ENCODE results near the gene GPI.

The GPI gene

GRCh38 chr19:34364830-34365462 lies at the start of gene GPI:
TSS of gene GPI (plus strand) at chr19:34365196. CDS start at chr19:34365267, 71 bp downstream.
- Histone ChIP-seq H3K4me1 (ENCODE audit: insufficient read depth, low read length) (no peaks in the 10 kb centered on the region; the same call in 1 of the 2 replicates), H3K4me3 (ENCODE audit: low read length) (peak within 1 kb of the TSS; percentile 97), H3K9me3 (ENCODE audit: insufficient read depth, low read depth, low read length) (no peaks in the 10 kb centered on the region), H3K27ac (ENCODE audit: low read length) (no peak within 1 kb of the TSS), H3K9ac (ENCODE audit: low read depth, low read length) (peak within 1 kb of the TSS; percentile 84), H3K36me3 (ENCODE audit: insufficient read depth, low read depth, low read length) (peaks cover 37% of the 10 kb centered on the region), H3K27me3 (ENCODE audit: insufficient read depth, low read length) (no peaks in the 10 kb centered on the region)

- no peaks in the 10 kb centered on the region for H3K9me3 ChIP-seq (ENCODE audit: insufficient read depth, low read depth, low read length)
- no peak overlapping the region for H3K9ac ChIP-seq (ENCODE audit: low read depth, low read length)
- H3K4me1 ChIP-seq (ENCODE audit: insufficient read depth, low read length), result peaks cover 12% of the 10 kb centered on the region
- no peaks in the 10 kb centered on the region for H3K27me3 ChIP-seq (ENCODE audit: insufficient read depth, low read length)
- no peak overlapping the region for H3K27ac ChIP-seq (ENCODE audit: low read length)
- no peaks in the 10 kb centered on the region for H3K36me3 ChIP-seq (ENCODE audit: insufficient read depth, low read depth, low read length)
- H3K4me3 ChIP-seq (ENCODE audit: low read length), result no peak overlapping the region
Observed at GRCh38 chr19:34316247-34316646, 48.7 kb upstream of the GPI start.

- H3K27me3 ChIP-seq (ENCODE audit: insufficient read depth, low read length), result no peaks in the 10 kb centered on the region
- H3K4me3 ChIP-seq (ENCODE audit: low read length), result no peak overlapping the region
- H3K4me1 ChIP-seq (ENCODE audit: insufficient read depth, low read length), result peaks cover 12% of the 10 kb centered on the region
- no peak overlapping the region for H3K27ac ChIP-seq (ENCODE audit: low read length)
- no peaks in the 10 kb centered on the region for H3K36me3 ChIP-seq (ENCODE audit: insufficient read depth, low read depth, low read length)
- no peak overlapping the region for H3K9ac ChIP-seq (ENCODE audit: low read depth, low read length)
- H3K9me3 ChIP-seq (ENCODE audit: insufficient read depth, low read depth, low read length), result no peaks in the 10 kb centered on the region
Observed at GRCh38 chr19:34316741-34317301, 48.2 kb upstream of the GPI start.

- Histone ChIP-seq H3K27ac (ENCODE audit: low read length) (no peak overlapping the region), H3K4me1 (ENCODE audit: insufficient read depth, low read length) (peaks cover 12% of the 10 kb centered on the region), H3K9me3 (ENCODE audit: insufficient read depth, low read depth, low read length) (no peaks in the 10 kb centered on the region), H3K27me3 (ENCODE audit: insufficient read depth, low read length) (no peaks in the 10 kb centered on the region), H3K4me3 (ENCODE audit: low read length) (no peak overlapping the region), H3K36me3 (ENCODE audit: insufficient read depth, low read depth, low read length) (no peaks in the 10 kb centered on the region), H3K9ac (ENCODE audit: low read depth, low read length) (0 out of 2 replicates have a peak overlapping the region, but pooled peaks have one; percentile 11)
Observed at GRCh38 chr19:34317311-34317927, 47.6 kb upstream of the GPI start.

- peaks cover 17% of the 10 kb centered on the region for H3K4me1 ChIP-seq (ENCODE audit: insufficient read depth, low read length)
- H3K27ac ChIP-seq (ENCODE audit: low read length), result no peak overlapping the region
- H3K9me3 ChIP-seq (ENCODE audit: insufficient read depth, low read depth, low read length), result no peaks in the 10 kb centered on the region
- H3K27me3 ChIP-seq (ENCODE audit: insufficient read depth, low read length), result no peaks in the 10 kb centered on the region
- no peak overlapping the region for H3K4me3 ChIP-seq (ENCODE audit: low read length)
- H3K9ac ChIP-seq (ENCODE audit: low read depth, low read length), result no peak overlapping the region
- H3K36me3 ChIP-seq (ENCODE audit: insufficient read depth, low read depth, low read length), result no peaks in the 10 kb centered on the region
Observed at GRCh38 chr19:34319230-34319585, 45.8 kb upstream of the GPI start.

- no peaks in the 10 kb centered on the region for H3K27me3 ChIP-seq (ENCODE audit: insufficient read depth, low read length)
- H3K27ac ChIP-seq (ENCODE audit: low read length), result no peak overlapping the region
- H3K9me3 ChIP-seq (ENCODE audit: insufficient read depth, low read depth, low read length), result no peaks in the 10 kb centered on the region
- H3K4me3 ChIP-seq (ENCODE audit: low read length), result no peak overlapping the region
- H3K4me1 ChIP-seq (ENCODE audit: insufficient read depth, low read length), result peaks cover 17% of the 10 kb centered on the region
- H3K9ac ChIP-seq (ENCODE audit: low read depth, low read length), result no peak overlapping the region
- H3K36me3 ChIP-seq (ENCODE audit: insufficient read depth, low read depth, low read length), result no peaks in the 10 kb centered on the region
Observed at GRCh38 chr19:34319785-34320184, 45.2 kb upstream of the GPI start.

- Histone ChIP-seq H3K9ac (ENCODE audit: low read depth, low read length) (no peak overlapping the region), H3K36me3 (ENCODE audit: insufficient read depth, low read depth, low read length) (peaks cover 5% of the 10 kb centered on the region; the same call in 1 of the 2 replicates), H3K27ac (ENCODE audit: low read length) (no peak overlapping the region), H3K27me3 (ENCODE audit: insufficient read depth, low read length) (no peaks in the 10 kb centered on the region), H3K4me3 (ENCODE audit: low read length) (no peak overlapping the region), H3K4me1 (ENCODE audit: insufficient read depth, low read length) (peaks cover 17% of the 10 kb centered on the region), H3K9me3 (ENCODE audit: insufficient read depth, low read depth, low read length) (no peaks in the 10 kb centered on the region)
Observed at GRCh38 chr19:34320277-34320676, 44.7 kb upstream of the GPI start.

GRCh38 chr19:34321735-34322134 lies 43.3 kb upstream of the GPI start:
- H3K9ac ChIP-seq (ENCODE audit: low read depth, low read length), result no peak overlapping the region
- no peak overlapping the region for H3K27ac ChIP-seq (ENCODE audit: low read length)
- no peaks in the 10 kb centered on the region for H3K9me3 ChIP-seq (ENCODE audit: insufficient read depth, low read depth, low read length)
- peaks cover 5% of the 10 kb centered on the region; the same call in 1 of the 2 replicates for H3K36me3 ChIP-seq (ENCODE audit: insufficient read depth, low read depth, low read length)
- H3K27me3 ChIP-seq (ENCODE audit: insufficient read depth, low read length), result no peaks in the 10 kb centered on the region
- no peak overlapping the region for H3K4me3 ChIP-seq (ENCODE audit: low read length)
- H3K4me1 ChIP-seq (ENCODE audit: insufficient read depth, low read length), result peaks cover 15% of the 10 kb centered on the region

GRCh38 chr19:34323433-34324204 lies 41.4 kb upstream of the GPI start:
- H3K9me3 ChIP-seq (ENCODE audit: insufficient read depth, low read depth, low read length), result no peaks in the 10 kb centered on the region
- H3K4me3 ChIP-seq (ENCODE audit: low read length), result no peak overlapping the region
- H3K36me3 ChIP-seq (ENCODE audit: insufficient read depth, low read depth, low read length), result peaks cover 14% of the 10 kb centered on the region
- H3K27me3 ChIP-seq (ENCODE audit: insufficient read depth, low read length), result no peaks in the 10 kb centered on the region
- H3K27ac ChIP-seq (ENCODE audit: low read length), result peak overlapping the region; percentile 7
- peaks cover 5% of the 10 kb centered on the region for H3K4me1 ChIP-seq (ENCODE audit: insufficient read depth, low read length)
- H3K9ac ChIP-seq (ENCODE audit: low read depth, low read length), result 0 out of 2 replicates have a peak overlapping the region, but pooled peaks have one; percentile 6

- Histone ChIP-seq H3K9me3 (ENCODE audit: insufficient read depth, low read depth, low read length) (no peaks in the 10 kb centered on the region), H3K4me3 (ENCODE audit: low read length) (no peak overlapping the region), H3K9ac (ENCODE audit: low read depth, low read length) (no peak overlapping the region), H3K36me3 (ENCODE audit: insufficient read depth, low read depth, low read length) (peaks cover 20% of the 10 kb centered on the region), H3K27ac (ENCODE audit: low read length) (no peak overlapping the region), H3K4me1 (ENCODE audit: insufficient read depth, low read length) (peaks cover 5% of the 10 kb centered on the region), H3K27me3 (ENCODE audit: insufficient read depth, low read length) (no peaks in the 10 kb centered on the region)
Observed at GRCh38 chr19:34324320-34324719, 40.7 kb upstream of the GPI start.

- no peak overlapping the region for H3K9ac ChIP-seq (ENCODE audit: low read depth, low read length)
- peaks cover 5% of the 10 kb centered on the region for H3K4me1 ChIP-seq (ENCODE audit: insufficient read depth, low read length)
- no peak overlapping the region for H3K4me3 ChIP-seq (ENCODE audit: low read length)
- no peak overlapping the region for H3K27ac ChIP-seq (ENCODE audit: low read length)
- H3K27me3 ChIP-seq (ENCODE audit: insufficient read depth, low read length), result no peaks in the 10 kb centered on the region
- no peaks in the 10 kb centered on the region for H3K9me3 ChIP-seq (ENCODE audit: insufficient read depth, low read depth, low read length)
- peaks cover 25% of the 10 kb centered on the region for H3K36me3 ChIP-seq (ENCODE audit: insufficient read depth, low read depth, low read length)
Observed at GRCh38 chr19:34325181-34325580, 39.8 kb upstream of the GPI start.

Measured in iPS-20b (cell line).